Panc1 (cell line): ENCODE results near the gene SLC38A10. TPM values are rescaled to one million over a fixed set of nuclear protein-coding genes. Genes with fewer than 3 reads are reported as not detected.

Experiments
- ATAC-seq: fragments of 200-7000 bp; cut with Tn5 transposase; 2 replicates; pipeline ENCODE4 v1.9.1; 2020; ENCODE audit warnings: mild to moderate bottlenecking, moderate library complexity
- BruUV-seq: library from RNA; stranded (reverse); fragments of 400-500 nt; replicated peaks from 2 replicates; lab custom pipeline; 2021; lab: Mats Ljungman, UMichigan
- CTCF ChIA-PET: fragments of 300-600 bp; sonication (Branson Sonifier 250); formaldehyde crosslinking; loops from one replicate; lab custom pipeline; 2022; ENCODE audit warnings: antibody characterized with exemption; lab: Charles Lee
- POLR2A ChIA-PET: fragments of 300-600 bp; sonication (Branson Sonifier 250); formaldehyde crosslinking; loops from one replicate; lab custom pipeline; 2022; ENCODE audit warnings: antibody characterized with exemption; lab: Charles Lee
- DNase-seq: peaks from one replicate; pipeline ENCODE4 v3.0.0-alpha.2; 2010; ENCODE audit warnings: low read depth, low spot score
- H3K27ac ChIP-seq: 2 replicates; pipeline ENCODE4 v1.5.1; 2011; ENCODE audit warnings: mild to moderate bottlenecking, low read length, inconsistent platforms
- H3K27me3 ChIP-seq: fragments of 200-500 bp; sonication (Bioruptor generic); 2 replicates; pipeline ENCODE4 v1.6.0; 2014; ENCODE audit warnings: low read length, inconsistent platforms; ENCODE audit not compliant: control insufficient read depth, insufficient read depth
- H3K36me3 ChIP-seq: fragments of 200-500 bp; sonication (Bioruptor generic); 2 replicates; pipeline ENCODE4 v1.5.1; 2014; ENCODE audit warnings: inconsistent platforms, mild to moderate bottlenecking, low read length, moderate library complexity; ENCODE audit not compliant: control insufficient read depth, insufficient read depth
- H3K4me1 ChIP-seq: 2 replicates; pipeline ENCODE4 v1.5.1; 2011; ENCODE audit warnings: inconsistent platforms, mild to moderate bottlenecking, low read length, moderate library complexity; ENCODE audit not compliant: control insufficient read depth, insufficient read depth
- H3K4me3 ChIP-seq, 2 experiments: 2 replicates each; pipeline ENCODE4 v1.5.1; 2011 to 2012; ENCODE audit warnings: low read depth in 2 of 2, low read length in 2 of 2, mild to moderate bottlenecking in 2 of 2, inconsistent platforms in 1 of 2, moderate library complexity in 1 of 2
- H3K9me3 ChIP-seq: fragments of 200-500 bp; sonication (Bioruptor generic); 2 replicates; pipeline ENCODE4 v1.5.1; 2014; ENCODE audit warnings: low read depth, mild to moderate bottlenecking, inconsistent platforms, low read length, moderate library complexity; ENCODE audit not compliant: control insufficient read depth, insufficient read depth
- POLR2AphosphoS5 ChIP-seq: IDR thresholded peaks from 2 replicates; pipeline ENCODE4 v1.6.1; 2012; ENCODE audit warnings: mild to moderate bottlenecking, low read depth, low read length, moderate library complexity
- SIN3A ChIP-seq: IDR thresholded peaks from 2 replicates; pipeline ENCODE4 v1.6.1; 2012; ENCODE audit warnings: low read depth, mild to moderate bottlenecking, low read length, moderate library complexity, borderline replicate concordance; ENCODE audit not compliant: insufficient read depth
- TCF7L2 ChIP-seq: IDR thresholded peaks from 2 replicates; pipeline ENCODE4 v1.6.1; 2011; ENCODE audit warnings: mild to moderate bottlenecking, low read depth, low read length, inconsistent platforms
- in situ Hi-C: cut with HindIII; loops from 2 replicates; pipeline ENCODE4 v1.10.0; 2016; ENCODE audit warnings: low sequenced_read_pairs, low pct_unique_long_range_greater_than_20kb
- intact Hi-C: fragments of 100-400 bp; cut with micrococcal nuclease; formaldehyde crosslinking; loops from one replicate; pipeline ENCODE4 v1.10.0; 2022; ENCODE audit not compliant: unreplicated experiment
- total RNA-seq: library from RNA; stranded (reverse); gene quantifications from one replicate; pipeline ENCODE4 v1.2.1, GENCODE V29; 2021; ENCODE audit not compliant: unreplicated experiment
- TF ChIP-seq, protein P1 (sequence below), 2 experiments: IDR thresholded peaks; 2 replicates each; pipeline ENCODE4 v1.6.1; 2011 to 2012; ENCODE audit warnings: low read depth in 2 of 2, control low read depth in 1 of 2, low read length in 1 of 2, mild to moderate bottlenecking in 1 of 2, moderate library complexity in 1 of 2; ENCODE audit not compliant: insufficient read depth in 1 of 2
- TF ChIP-seq, protein P2 (sequence below): fragments of 450-650 bp; IDR thresholded peaks from 2 replicates; pipeline ENCODE4 v1.5.1; 2017; ENCODE audit warnings: mild to moderate bottlenecking

Gene SLC38A10
- total RNA-seq, 1 experiment from 2014 or later: 188 TPM

DNA sequence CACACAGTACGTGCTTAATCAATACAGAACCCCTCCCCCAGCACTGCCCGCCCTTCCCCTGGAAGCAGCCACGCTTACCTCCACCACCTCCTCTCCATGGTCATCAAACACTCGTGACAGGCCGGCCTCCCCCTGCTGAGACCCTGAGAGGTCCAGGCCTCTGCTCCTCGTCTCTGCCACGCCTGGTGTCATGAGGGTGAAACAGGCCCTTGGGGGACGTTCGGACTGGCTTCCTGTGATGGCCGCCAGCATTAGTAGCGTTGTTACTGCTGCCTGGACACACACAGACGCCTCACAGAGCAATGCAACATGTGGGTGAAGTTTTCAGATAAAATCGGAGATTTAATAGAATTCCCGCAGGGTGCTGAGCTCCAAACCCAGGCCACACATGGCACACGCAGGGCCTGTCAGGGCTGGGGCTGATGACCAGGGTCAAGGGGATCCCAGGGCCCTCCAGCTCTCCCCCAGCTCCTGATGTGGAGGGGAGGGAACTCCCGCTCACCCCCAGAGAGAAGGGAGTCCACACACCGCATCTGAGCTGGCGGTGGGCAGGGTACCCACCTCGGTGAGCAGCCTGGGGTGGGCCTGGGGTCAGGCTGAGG, 15.9 kb upstream of the SLC38A10 start:
- DNase-seq (no peak), ATAC-seq (no peak)
- Histone ChIP-seq H3K27ac (no peak overlapping the region), H3K27me3 (no peaks in the 10 kb centered on the region), H3K4me1 (peaks cover 24% of the 10 kb centered on the region), H3K9me3 (no peaks in the 10 kb centered on the region), H3K36me3 (no peaks in the 10 kb centered on the region), H3K4me3 (no peak overlapping the region)
- ChIA-PET POLR2A (no interaction called here), CTCF (no interaction called here)
- no TSS peak for BruUV-seq
- in situ Hi-C loops (no loop called here), intact Hi-C loops (no loop called here)
- TF ChIP-seq POLR2AphosphoS5 (no peak), SIN3A (no peak), TCF7L2 (no peak)
- TF ChIP-seq, protein P1, sequence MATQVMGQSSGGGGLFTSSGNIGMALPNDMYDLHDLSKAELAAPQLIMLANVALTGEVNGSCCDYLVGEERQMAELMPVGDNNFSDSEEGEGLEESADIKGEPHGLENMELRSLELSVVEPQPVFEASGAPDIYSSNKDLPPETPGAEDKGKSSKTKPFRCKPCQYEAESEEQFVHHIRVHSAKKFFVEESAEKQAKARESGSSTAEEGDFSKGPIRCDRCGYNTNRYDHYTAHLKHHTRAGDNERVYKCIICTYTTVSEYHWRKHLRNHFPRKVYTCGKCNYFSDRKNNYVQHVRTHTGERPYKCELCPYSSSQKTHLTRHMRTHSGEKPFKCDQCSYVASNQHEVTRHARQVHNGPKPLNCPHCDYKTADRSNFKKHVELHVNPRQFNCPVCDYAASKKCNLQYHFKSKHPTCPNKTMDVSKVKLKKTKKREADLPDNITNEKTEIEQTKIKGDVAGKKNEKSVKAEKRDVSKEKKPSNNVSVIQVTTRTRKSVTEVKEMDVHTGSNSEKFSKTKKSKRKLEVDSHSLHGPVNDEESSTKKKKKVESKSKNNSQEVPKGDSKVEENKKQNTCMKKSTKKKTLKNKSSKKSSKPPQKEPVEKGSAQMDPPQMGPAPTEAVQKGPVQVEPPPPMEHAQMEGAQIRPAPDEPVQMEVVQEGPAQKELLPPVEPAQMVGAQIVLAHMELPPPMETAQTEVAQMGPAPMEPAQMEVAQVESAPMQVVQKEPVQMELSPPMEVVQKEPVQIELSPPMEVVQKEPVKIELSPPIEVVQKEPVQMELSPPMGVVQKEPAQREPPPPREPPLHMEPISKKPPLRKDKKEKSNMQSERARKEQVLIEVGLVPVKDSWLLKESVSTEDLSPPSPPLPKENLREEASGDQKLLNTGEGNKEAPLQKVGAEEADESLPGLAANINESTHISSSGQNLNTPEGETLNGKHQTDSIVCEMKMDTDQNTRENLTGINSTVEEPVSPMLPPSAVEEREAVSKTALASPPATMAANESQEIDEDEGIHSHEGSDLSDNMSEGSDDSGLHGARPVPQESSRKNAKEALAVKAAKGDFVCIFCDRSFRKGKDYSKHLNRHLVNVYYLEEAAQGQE (IDR thresholded peaks at IDR 0.05; ENCODE audit: insufficient read depth in 1 of 2, low read depth in 2 of 2, low read length in 1 of 2): no peak
- TF ChIP-seq, protein P2, sequence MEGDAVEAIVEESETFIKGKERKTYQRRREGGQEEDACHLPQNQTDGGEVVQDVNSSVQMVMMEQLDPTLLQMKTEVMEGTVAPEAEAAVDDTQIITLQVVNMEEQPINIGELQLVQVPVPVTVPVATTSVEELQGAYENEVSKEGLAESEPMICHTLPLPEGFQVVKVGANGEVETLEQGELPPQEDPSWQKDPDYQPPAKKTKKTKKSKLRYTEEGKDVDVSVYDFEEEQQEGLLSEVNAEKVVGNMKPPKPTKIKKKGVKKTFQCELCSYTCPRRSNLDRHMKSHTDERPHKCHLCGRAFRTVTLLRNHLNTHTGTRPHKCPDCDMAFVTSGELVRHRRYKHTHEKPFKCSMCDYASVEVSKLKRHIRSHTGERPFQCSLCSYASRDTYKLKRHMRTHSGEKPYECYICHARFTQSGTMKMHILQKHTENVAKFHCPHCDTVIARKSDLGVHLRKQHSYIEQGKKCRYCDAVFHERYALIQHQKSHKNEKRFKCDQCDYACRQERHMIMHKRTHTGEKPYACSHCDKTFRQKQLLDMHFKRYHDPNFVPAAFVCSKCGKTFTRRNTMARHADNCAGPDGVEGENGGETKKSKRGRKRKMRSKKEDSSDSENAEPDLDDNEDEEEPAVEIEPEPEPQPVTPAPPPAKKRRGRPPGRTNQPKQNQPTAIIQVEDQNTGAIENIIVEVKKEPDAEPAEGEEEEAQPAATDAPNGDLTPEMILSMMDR: no peak

DNA sequence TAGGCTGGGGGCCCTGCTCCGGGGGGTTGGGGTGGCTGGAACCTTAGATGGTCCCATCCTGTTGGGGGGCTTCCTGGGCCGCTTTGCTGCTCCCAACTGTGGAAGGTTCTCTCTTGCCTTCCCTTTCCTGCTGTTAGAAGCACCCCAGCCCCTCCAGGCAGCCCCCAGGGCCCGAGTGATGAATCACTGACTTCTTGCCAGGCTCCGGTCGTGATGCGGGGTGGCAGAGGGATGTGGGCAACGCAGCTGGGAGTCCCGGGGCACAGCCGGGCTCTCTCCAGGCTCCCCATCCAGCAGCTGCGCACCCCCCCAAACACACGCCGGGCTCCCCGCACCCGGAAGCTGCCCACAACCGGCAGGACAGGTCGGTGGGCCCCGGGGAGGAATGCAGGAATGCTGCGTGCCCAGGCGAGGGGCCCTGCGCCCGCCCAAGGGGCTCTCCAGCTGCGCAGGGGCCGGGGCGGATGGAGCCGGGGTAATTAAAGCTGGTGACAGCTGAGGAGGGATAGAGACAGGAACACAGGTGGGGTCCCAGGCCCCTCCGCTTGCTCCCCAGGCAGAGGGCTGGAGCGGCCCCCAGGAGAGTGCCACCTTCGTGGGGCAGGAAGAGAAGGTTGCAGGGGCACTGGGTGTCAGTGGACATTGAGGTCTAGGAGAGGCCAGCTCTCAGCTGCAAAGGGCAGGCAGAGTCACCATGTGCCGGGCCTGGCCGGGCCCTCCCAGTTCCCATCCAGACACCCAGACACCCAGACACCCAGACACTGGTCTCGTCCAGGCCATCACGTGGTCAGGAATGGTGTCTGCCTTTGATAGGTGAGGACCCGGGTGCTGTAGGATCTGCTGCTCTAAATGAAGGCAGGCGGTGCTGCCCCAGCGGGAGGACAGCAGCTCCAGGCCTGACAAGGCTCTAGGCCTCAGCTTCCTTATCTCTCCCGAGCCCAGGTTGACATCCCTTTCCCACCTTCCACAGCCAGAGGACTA, 15.0 kb upstream of the SLC38A10 start:
- BruUV-seq: no TSS peak
- Histone ChIP-seq H3K9me3 (no peaks in the 10 kb centered on the region), H3K27ac (peak overlapping the region; percentile 87), H3K4me3 (no peak overlapping the region), H3K4me1 (peaks cover 24% of the 10 kb centered on the region), H3K36me3 (no peaks in the 10 kb centered on the region), H3K27me3 (no peaks in the 10 kb centered on the region)
- intact Hi-C loops: no loop called here
- POLR2A ChIA-PET: interaction anchor here (0.6 kb wide), 2 partner anchors 62 to 532 kb away, joined by 3 to 5 read pairs; no protein-coding TSS in a partner anchor
- DNase-seq (no peak), ATAC-seq (no peak)
- TF ChIP-seq TCF7L2: no peak
- TF ChIP-seq, protein P2: no peak
- CTCF ChIA-PET: interaction anchor here (0.6 to 1.2 kb wide), 4 partner anchors 12 to 860 kb away, joined by 3 to 5 read pairs (median 3); no protein-coding TSS in a partner anchor
- in situ Hi-C loops: no loop called here
